Measurements from ENCODE around the gene MPHOSPH9.

DNA sequence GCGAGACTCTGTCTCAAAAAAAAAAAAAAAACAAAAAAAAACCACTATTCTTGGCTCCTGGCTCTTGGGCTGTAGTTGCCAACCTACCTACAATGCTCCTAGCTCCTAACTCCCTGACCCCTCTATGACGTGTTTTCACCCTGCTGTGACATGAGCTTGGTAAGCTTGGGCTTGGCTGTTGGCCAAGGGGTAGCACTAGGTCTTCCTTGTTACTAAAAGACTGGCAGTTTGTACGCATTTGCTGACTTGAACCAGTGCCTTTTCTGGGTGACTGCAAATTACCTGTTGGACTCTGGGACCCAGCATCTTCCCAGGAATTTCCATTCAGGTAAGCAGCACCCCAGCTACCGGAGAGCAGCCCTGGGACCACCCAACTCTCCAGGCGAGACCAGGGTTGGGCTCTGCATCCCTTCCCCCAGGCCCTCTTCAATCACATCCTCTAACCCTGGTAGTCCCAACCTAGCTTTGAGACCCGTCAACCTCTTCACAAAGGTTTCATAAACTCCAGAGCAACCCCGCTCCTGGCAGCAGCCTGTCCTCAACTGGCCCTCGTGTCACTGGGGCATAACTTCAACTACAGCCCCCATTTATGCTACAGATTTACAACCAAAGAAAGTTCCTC lies 30.4 kb upstream of the MPHOSPH9 start:
- TF ChIP-seq, protein P1, sequence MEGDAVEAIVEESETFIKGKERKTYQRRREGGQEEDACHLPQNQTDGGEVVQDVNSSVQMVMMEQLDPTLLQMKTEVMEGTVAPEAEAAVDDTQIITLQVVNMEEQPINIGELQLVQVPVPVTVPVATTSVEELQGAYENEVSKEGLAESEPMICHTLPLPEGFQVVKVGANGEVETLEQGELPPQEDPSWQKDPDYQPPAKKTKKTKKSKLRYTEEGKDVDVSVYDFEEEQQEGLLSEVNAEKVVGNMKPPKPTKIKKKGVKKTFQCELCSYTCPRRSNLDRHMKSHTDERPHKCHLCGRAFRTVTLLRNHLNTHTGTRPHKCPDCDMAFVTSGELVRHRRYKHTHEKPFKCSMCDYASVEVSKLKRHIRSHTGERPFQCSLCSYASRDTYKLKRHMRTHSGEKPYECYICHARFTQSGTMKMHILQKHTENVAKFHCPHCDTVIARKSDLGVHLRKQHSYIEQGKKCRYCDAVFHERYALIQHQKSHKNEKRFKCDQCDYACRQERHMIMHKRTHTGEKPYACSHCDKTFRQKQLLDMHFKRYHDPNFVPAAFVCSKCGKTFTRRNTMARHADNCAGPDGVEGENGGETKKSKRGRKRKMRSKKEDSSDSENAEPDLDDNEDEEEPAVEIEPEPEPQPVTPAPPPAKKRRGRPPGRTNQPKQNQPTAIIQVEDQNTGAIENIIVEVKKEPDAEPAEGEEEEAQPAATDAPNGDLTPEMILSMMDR (IDR thresholded peaks at IDR 0.05), result no peak
- no peak for TF ChIP-seq POLR2A (IDR thresholded peaks at IDR 0.05)

All from lower leg skin (tissue), 3 donors.